Astrocyte (in vitro differentiated cells and primary cell): ENCODE data around the gene PCNX1. TPM values are rescaled to one million over a fixed set of nuclear protein-coding genes. Genes with fewer than 3 reads are reported as not detected.

Experiments used
- DNase-seq: peaks from one replicate; pipeline ENCODE4 v3.0.0-alpha.2; 2010; ENCODE audit warnings: low read depth
- FAIRE-seq: peaks from 2 replicates; lab custom pipeline; 2011; peaks lifted over from hg19 to GRCh38; lab: Jason Lieb, UNC
- H2AFZ ChIP-seq: 2 replicates; pipeline ENCODE4 v1.6.0; 2012; ENCODE audit warnings: low read depth, low read length, inconsistent platforms
- H3K27ac ChIP-seq: 2 replicates; pipeline ENCODE4 v1.5.1; 2011; ENCODE audit warnings: low read depth, low read length, inconsistent platforms
- H3K27me3 ChIP-seq: 2 replicates; pipeline ENCODE4 v1.6.0; 2011; ENCODE audit warnings: low read length, inconsistent platforms; ENCODE audit not compliant: insufficient read depth
- H3K36me3 ChIP-seq: 2 replicates; pipeline ENCODE4 v1.5.1; 2011; ENCODE audit warnings: low read length, inconsistent platforms; ENCODE audit not compliant: insufficient read depth
- H3K4me1 ChIP-seq: 2 replicates; pipeline ENCODE4 v1.5.1; 2011; ENCODE audit warnings: low read length, inconsistent platforms; ENCODE audit not compliant: insufficient read depth
- H3K4me2 ChIP-seq: 2 replicates; pipeline ENCODE4 v1.6.0; 2012; ENCODE audit warnings: low read length, inconsistent platforms
- H3K4me3 ChIP-seq: 2 replicates; pipeline ENCODE4 v1.5.1; 2011; ENCODE audit warnings: low read depth, mild to moderate bottlenecking, low read length, inconsistent platforms; ENCODE audit not compliant: insufficient read depth
- H3K79me2 ChIP-seq: 2 replicates; pipeline ENCODE4 v1.6.0; 2012; ENCODE audit warnings: mild to moderate bottlenecking, low read length, inconsistent platforms; ENCODE audit not compliant: insufficient read depth
- H3K9ac ChIP-seq: 2 replicates; pipeline ENCODE4 v1.6.0; 2012; ENCODE audit warnings: mild to moderate bottlenecking, low read length, inconsistent platforms
- H3K9me3 ChIP-seq: 2 replicates; pipeline ENCODE4 v1.5.1; 2012; ENCODE audit warnings: low read depth, mild to moderate bottlenecking, low read length, inconsistent platforms; ENCODE audit not compliant: insufficient read depth
- H4K20me1 ChIP-seq: 2 replicates; pipeline ENCODE4 v1.6.0; 2012; ENCODE audit warnings: low read length, inconsistent platforms; ENCODE audit not compliant: insufficient read depth
- H3K27ac Mint-ChIP-seq: one replicate; pipeline ENCODE4 v1.8.0; 2021; ENCODE audit warnings: mild to moderate bottlenecking, mixed read lengths; ENCODE audit not compliant: unreplicated experiment
- H3K27me3 Mint-ChIP-seq: one replicate; pipeline ENCODE4 v1.8.0; 2021; ENCODE audit warnings: low read depth, mixed read lengths; ENCODE audit not compliant: unreplicated experiment
- H3K36me3 Mint-ChIP-seq: one replicate; pipeline ENCODE4 v1.8.0; 2021; ENCODE audit warnings: low read depth, mixed read lengths; ENCODE audit not compliant: unreplicated experiment
- H3K4me1 Mint-ChIP-seq: one replicate; pipeline ENCODE4 v1.8.0; 2021; ENCODE audit warnings: low read depth, mixed read lengths; ENCODE audit not compliant: unreplicated experiment
- H3K4me3 Mint-ChIP-seq: one replicate; pipeline ENCODE4 v1.8.0; 2021; ENCODE audit warnings: mild to moderate bottlenecking, moderate library complexity, mixed read lengths; ENCODE audit not compliant: unreplicated experiment
- H3K9me3 Mint-ChIP-seq: one replicate; pipeline ENCODE4 v1.8.0; 2021; ENCODE audit warnings: mild to moderate bottlenecking, mixed read lengths; ENCODE audit not compliant: unreplicated experiment
- EZH2 ChIP-seq: IDR thresholded peaks from 2 replicates; pipeline ENCODE4 v1.6.1; 2012; ENCODE audit warnings: mild to moderate bottlenecking, low read length, inconsistent platforms; ENCODE audit not compliant: insufficient read depth
- total RNA-seq: library from RNA; stranded (reverse); gene quantifications from 2 replicates; pipeline ENCODE4 v1.2.1, GENCODE V29; 2021
- TF ChIP-seq, protein P1 (sequence below): IDR thresholded peaks from 2 replicates; pipeline ENCODE4 v1.5.1; 2011; ENCODE audit warnings: low read depth, mild to moderate bottlenecking, inconsistent platforms, low read length, moderate library complexity; ENCODE audit not compliant: insufficient read depth

The PCNX1 gene
- total RNA-seq, 1 donor from 2014 or later = 91.3 TPM

DNA sequence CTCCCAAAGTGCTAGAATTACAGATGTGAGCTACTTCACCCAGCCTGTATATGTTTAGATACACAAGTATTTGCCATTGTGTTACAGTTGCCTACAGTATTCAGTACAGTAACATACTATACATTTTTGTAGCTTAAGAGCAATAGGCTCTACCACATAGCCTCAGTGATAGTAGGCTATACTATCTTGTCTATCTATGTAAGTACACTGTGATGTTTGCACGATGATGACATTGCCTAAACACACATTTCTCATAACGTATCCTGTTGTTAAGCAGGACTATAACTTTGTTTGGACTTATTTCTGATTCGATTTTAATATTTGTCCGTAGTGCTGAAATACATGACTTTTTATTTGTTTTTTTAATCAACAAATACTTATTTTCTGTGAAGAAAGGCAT lies 129.2 kb downstream of the PCNX1 start:
- H3K4me3 Mint-ChIP-seq = no peak overlapping the region

DNA sequence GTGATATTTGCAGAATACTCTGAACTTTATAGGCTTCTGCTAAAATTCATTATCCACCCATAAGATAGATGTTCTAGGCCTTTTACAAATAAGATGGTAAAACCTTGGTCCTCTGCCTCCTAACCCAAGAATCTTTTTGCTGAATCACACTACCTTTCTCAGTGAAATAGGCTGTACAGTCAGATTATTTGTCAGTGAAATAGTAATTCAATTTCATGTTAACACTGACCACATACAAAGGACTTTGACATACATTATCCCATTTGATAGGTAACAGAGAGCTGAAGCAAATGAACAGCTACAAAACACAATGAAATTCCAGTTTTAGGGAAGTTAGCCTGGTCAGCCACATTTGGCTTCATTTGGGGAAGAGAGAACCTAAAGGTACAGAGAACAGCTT lies 141.1 kb downstream of the PCNX1 start:
- Histone ChIP-seq H3K4me3 (no peak overlapping the region), H3K9ac (no peak overlapping the region), H3K4me1 (no peaks in the 10 kb centered on the region), H3K4me2 (no peak overlapping the region), H3K36me3 (peaks cover 23% of the 10 kb centered on the region), H2AFZ (no peak overlapping the region), H3K27ac (no peak overlapping the region), H3K27me3 (no peaks in the 10 kb centered on the region), H4K20me1 (peaks cover 9% of the 10 kb centered on the region), H3K79me2 (peaks cover 8% of the 10 kb centered on the region), H3K9me3 (no peaks in the 10 kb centered on the region)
- Mint-ChIP-seq H3K27ac (no peak overlapping the region), H3K9me3 (no peaks in the 10 kb centered on the region), H3K4me1 (no peaks in the 10 kb centered on the region), H3K4me3 (no peak overlapping the region), H3K27me3 (no peaks in the 10 kb centered on the region), H3K36me3 (peaks cover 28% of the 10 kb centered on the region)
- FAIRE-seq (no peak), DNase-seq (no peak)
- no peak for TF ChIP-seq EZH2

More for the DNA sequence above, 129.2 kb downstream of the PCNX1 start:
- Histone ChIP-seq H3K27me3 (no peaks in the 10 kb centered on the region), H3K36me3 (peaks cover 37% of the 10 kb centered on the region), H3K79me2 (peaks cover 7% of the 10 kb centered on the region), H3K9ac (no peak overlapping the region), H3K4me2 (no peak overlapping the region), H3K27ac (no peak overlapping the region), H4K20me1 (peaks cover 4% of the 10 kb centered on the region), H2AFZ (no peak overlapping the region), H3K4me1 (no peaks in the 10 kb centered on the region), H3K4me3 (no peak overlapping the region), H3K9me3 (no peaks in the 10 kb centered on the region)
- peaks cover 33% of the 10 kb centered on the region for H3K36me3 Mint-ChIP-seq
- TF ChIP-seq, protein P1, sequence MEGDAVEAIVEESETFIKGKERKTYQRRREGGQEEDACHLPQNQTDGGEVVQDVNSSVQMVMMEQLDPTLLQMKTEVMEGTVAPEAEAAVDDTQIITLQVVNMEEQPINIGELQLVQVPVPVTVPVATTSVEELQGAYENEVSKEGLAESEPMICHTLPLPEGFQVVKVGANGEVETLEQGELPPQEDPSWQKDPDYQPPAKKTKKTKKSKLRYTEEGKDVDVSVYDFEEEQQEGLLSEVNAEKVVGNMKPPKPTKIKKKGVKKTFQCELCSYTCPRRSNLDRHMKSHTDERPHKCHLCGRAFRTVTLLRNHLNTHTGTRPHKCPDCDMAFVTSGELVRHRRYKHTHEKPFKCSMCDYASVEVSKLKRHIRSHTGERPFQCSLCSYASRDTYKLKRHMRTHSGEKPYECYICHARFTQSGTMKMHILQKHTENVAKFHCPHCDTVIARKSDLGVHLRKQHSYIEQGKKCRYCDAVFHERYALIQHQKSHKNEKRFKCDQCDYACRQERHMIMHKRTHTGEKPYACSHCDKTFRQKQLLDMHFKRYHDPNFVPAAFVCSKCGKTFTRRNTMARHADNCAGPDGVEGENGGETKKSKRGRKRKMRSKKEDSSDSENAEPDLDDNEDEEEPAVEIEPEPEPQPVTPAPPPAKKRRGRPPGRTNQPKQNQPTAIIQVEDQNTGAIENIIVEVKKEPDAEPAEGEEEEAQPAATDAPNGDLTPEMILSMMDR = no peak
- no peak for TF ChIP-seq EZH2
- no peaks in the 10 kb centered on the region for H3K9me3 Mint-ChIP-seq
- FAIRE-seq (no peak), DNase-seq (no peak)
- peaks cover 5% of the 10 kb centered on the region for H3K4me1 Mint-ChIP-seq
- no peak overlapping the region for H3K27ac Mint-ChIP-seq
- H3K27me3 Mint-ChIP-seq = no peaks in the 10 kb centered on the region

DNA sequence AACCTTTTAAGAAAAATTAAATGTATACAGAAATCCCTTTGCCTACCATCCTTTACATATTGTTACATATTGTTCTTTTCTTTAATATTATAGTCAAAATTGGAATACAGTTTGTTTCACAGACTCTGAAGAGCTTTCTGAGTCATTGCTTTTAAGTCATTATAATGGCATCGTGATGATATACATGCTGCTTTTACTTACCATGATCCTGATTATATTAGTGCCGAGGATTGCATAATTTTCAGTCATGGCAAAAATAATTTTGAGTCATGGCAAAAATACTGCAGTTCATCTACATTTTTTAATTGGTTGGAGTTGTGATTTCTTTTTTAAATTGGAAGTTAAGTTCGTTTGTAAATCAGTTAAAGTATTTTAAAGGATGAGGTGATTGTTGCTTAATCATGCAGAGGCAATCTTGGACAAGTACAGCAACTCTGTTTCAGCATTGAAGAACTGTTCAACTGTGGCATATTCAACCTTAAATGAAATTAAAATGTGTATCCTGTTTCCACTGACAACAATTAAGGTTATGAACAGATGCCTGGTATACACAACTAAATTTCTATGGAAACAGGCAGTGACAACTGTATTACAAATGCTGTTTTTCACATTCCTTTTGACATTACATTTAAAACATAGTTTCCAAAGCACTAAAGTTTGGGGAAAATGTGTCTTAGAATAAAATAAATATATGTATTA lies 142.3 kb downstream of the PCNX1 start:
- H3K9me3 Mint-ChIP-seq = no peaks in the 10 kb centered on the region
- Histone ChIP-seq H3K79me2 (no peaks in the 10 kb centered on the region), H2AFZ (no peak overlapping the region), H3K27me3 (no peaks in the 10 kb centered on the region), H3K4me1 (no peaks in the 10 kb centered on the region), H3K36me3 (peaks cover 26% of the 10 kb centered on the region), H3K4me3 (no peak overlapping the region), H3K9ac (no peak overlapping the region), H4K20me1 (no peaks in the 10 kb centered on the region), H3K4me2 (no peak overlapping the region), H3K9me3 (no peaks in the 10 kb centered on the region), H3K27ac (no peak overlapping the region)
- H3K27ac Mint-ChIP-seq = no peak overlapping the region
- H3K36me3 Mint-ChIP-seq = peaks cover 19% of the 10 kb centered on the region
- FAIRE-seq (no peak), DNase-seq (peak; percentile 43)
- H3K4me1 Mint-ChIP-seq = no peaks in the 10 kb centered on the region
- no peak overlapping the region for H3K4me3 Mint-ChIP-seq
- no peaks in the 10 kb centered on the region for H3K27me3 Mint-ChIP-seq
- TF ChIP-seq, protein P1 = no peak
- TF ChIP-seq EZH2 = no peak
